ENCODE data around the gene TRIM54.
A peak's percentile ranks its signal among the peaks of the same experiment; 100 is the strongest.

Gene TRIM54

DNA sequence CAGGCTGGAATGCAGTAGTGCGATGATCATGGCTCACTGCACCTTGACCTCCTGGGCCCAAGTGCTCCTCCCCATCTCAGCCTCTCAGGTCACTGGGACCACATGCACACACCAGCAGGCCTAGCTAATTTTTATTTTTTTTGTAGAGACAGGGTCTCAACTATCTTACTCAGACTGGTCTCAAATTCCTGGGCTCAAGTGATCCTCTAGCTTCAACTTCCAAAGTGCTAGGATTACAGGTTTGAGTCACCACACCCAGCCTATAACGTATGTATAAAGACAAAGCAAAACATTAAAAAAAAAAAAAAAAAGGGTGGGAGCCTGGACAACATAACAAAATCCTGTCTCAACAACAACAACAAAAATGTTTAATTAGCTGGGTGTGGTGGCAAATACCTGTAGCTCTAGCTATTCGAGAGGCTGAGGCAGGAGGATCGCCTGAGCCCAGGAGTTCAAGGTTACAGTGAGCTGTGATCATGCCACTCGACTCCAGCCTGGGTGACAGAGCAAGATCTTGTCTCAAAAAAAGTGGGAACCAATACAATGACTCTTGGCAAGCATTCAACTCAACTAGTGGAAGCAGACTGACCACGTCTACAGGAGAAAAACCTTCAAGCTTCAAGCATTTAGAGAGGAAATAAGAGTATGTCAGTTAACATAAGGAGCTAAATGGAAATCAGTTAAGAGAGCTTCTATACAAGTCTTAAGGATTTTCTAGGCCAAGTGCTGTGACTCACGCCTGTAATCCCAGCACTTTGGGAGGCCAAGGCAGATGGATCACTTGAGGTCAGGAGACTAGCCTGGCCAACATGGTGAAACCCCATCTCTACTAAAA lies 71.8 kb downstream of the TRIM54 start (continued):
- TF ChIP-seq, protein P1, sequence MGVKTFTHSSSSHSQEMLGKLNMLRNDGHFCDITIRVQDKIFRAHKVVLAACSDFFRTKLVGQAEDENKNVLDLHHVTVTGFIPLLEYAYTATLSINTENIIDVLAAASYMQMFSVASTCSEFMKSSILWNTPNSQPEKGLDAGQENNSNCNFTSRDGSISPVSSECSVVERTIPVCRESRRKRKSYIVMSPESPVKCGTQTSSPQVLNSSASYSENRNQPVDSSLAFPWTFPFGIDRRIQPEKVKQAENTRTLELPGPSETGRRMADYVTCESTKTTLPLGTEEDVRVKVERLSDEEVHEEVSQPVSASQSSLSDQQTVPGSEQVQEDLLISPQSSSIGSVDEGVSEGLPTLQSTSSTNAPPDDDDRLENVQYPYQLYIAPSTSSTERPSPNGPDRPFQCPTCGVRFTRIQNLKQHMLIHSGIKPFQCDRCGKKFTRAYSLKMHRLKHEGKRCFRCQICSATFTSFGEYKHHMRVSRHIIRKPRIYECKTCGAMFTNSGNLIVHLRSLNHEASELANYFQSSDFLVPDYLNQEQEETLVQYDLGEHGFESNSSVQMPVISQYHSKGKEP (tag by site-specific recombination; IDR thresholded peaks at IDR 0.05): no peak
- TF ChIP-seq ZNF549 (tag by site-specific recombination; IDR thresholded peaks at IDR 0.05) (no peak), EGR2 (tag by site-specific recombination; IDR thresholded peaks at IDR 0.05; ENCODE audit: low read depth) (no peak), ZNF184 (tag by site-specific recombination; IDR thresholded peaks at IDR 0.05) (no peak), ZEB2 (tag by site-specific recombination; IDR thresholded peaks at IDR 0.05) (0 out of 2 replicates have a peak, but pooled peaks have one; percentile 24), ZNF76 (tag by site-specific recombination; IDR thresholded peaks at IDR 0.05; ENCODE audit: borderline replicate concordance, low read depth) (no peak), ZNF677 (tag by site-specific recombination; IDR thresholded peaks at IDR 0.05) (no peak), SCRT2 (tag by site-specific recombination; IDR thresholded peaks at IDR 0.05) (peak; percentile 77; the same call in 1 of the 2 replicates), ZNF335 (tag by site-specific recombination; conservative IDR thresholded peaks at IDR 0.05) (0 out of 2 replicates have a peak, but pooled peaks have one; percentile 8), SCRT1 (tag by site-specific recombination; IDR thresholded peaks at IDR 0.05; ENCODE audit: borderline replicate concordance) (0 out of 2 replicates have a peak, but pooled peaks have one; percentile 40), ZNF501 (tag by site-specific recombination; IDR thresholded peaks at IDR 0.05) (no peak), WT1 (tag by site-specific recombination; IDR thresholded peaks at IDR 0.05) (no peak), ZXDB (tag by site-specific recombination; IDR thresholded peaks at IDR 0.05) (0 out of 2 replicates have a peak, but pooled peaks have one; percentile 32)
- TF ChIP-seq, protein P2, sequence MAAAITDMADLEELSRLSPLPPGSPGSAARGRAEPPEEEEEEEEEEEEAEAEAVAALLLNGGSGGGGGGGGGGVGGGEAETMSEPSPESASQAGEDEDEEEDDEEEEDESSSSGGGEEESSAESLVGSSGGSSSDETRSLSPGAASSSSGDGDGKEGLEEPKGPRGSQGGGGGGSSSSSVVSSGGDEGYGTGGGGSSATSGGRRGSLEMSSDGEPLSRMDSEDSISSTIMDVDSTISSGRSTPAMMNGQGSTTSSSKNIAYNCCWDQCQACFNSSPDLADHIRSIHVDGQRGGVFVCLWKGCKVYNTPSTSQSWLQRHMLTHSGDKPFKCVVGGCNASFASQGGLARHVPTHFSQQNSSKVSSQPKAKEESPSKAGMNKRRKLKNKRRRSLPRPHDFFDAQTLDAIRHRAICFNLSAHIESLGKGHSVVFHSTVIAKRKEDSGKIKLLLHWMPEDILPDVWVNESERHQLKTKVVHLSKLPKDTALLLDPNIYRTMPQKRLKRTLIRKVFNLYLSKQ (tag by site-specific recombination; IDR thresholded peaks at IDR 0.05; ENCODE audit: borderline replicate concordance): no peak
- TF ChIP-seq, protein P3, sequence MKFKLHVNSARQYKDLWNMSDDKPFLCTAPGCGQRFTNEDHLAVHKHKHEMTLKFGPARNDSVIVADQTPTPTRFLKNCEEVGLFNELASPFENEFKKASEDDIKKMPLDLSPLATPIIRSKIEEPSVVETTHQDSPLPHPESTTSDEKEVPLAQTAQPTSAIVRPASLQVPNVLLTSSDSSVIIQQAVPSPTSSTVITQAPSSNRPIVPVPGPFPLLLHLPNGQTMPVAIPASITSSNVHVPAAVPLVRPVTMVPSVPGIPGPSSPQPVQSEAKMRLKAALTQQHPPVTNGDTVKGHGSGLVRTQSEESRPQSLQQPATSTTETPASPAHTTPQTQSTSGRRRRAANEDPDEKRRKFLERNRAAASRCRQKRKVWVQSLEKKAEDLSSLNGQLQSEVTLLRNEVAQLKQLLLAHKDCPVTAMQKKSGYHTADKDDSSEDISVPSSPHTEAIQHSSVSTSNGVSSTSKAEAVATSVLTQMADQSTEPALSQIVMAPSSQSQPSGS (tag by site-specific recombination; IDR thresholded peaks at IDR 0.05; ENCODE audit: low read depth): no peak
- TF ChIP-seq, protein P4, sequence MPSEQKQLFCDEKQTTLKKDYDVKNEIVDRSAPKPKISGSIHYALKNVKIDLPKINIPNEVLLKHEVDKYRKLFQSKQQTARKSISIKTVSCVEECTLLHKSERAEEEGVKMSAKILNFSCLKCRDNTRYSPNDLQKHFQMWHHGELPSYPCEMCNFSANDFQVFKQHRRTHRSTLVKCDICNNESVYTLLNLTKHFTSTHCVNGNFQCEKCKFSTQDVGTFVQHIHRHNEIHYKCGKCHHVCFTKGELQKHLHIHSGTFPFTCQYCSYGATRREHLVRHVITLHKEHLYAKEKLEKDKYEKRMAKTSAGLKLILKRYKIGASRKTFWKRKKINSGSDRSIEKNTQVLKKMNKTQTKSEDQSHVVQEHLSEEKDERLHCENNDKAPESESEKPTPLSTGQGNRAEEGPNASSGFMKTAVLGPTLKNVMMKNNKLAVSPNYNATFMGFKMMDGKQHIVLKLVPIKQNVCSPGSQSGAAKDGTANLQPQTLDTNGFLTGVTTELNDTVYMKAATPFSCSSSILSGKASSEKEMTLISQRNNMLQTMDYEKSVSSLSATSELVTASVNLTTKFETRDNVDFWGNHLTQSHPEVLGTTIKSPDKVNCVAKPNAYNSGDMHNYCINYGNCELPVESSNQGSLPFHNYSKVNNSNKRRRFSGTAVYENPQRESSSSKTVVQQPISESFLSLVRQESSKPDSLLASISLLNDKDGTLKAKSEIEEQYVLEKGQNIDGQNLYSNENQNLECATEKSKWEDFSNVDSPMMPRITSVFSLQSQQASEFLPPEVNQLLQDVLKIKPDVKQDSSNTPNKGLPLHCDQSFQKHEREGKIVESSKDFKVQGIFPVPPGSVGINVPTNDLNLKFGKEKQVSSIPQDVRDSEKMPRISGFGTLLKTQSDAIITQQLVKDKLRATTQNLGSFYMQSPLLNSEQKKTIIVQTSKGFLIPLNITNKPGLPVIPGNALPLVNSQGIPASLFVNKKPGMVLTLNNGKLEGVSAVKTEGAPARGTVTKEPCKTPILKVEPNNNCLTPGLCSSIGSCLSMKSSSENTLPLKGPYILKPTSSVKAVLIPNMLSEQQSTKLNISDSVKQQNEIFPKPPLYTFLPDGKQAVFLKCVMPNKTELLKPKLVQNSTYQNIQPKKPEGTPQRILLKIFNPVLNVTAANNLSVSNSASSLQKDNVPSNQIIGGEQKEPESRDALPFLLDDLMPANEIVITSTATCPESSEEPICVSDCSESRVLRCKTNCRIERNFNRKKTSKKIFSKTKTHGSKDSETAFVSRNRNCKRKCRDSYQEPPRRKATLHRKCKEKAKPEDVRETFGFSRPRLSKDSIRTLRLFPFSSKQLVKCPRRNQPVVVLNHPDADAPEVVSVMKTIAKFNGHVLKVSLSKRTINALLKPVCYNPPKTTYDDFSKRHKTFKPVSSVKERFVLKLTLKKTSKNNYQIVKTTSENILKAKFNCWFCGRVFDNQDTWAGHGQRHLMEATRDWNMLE (tag by site-specific recombination; conservative IDR thresholded peaks at IDR 0.05; ENCODE audit: low read depth): no peak
